ENCODE measurements around the gene ZNHIT1. TPM values are rescaled to one million over a fixed set of nuclear protein-coding genes. Genes with fewer than 3 reads are reported as not detected.

The ZNHIT1 gene
- total and polyA plus RNA-seq, 3 donors from 2014 or later: 48.3 to 58.4 (median 57.8) TPM

- Histone ChIP-seq H3K4me3 (no peak overlapping the region), H3K27me3 (no peaks in the 10 kb centered on the region), H3K36me3 (ENCODE audit: low read depth, missing control alignments) (no peaks in the 10 kb centered on the region), H3K4me1 (peaks cover 13% of the 10 kb centered on the region), H3K27ac (no peak overlapping the region), H3K9me3 (no peaks in the 10 kb centered on the region)
- WGBS, 2 donors: 77 to 85% methylated on average over 12 to 21 of the region's 21 CpGs
- no peak for DNase-seq
- intact Hi-C loops (cut with DNase I; ENCODE audit: low total_unique reads): no loop called here
- no peak for TF ChIP-seq POLR2A (IDR thresholded peaks at IDR 0.05)
- TF ChIP-seq, protein P1, sequence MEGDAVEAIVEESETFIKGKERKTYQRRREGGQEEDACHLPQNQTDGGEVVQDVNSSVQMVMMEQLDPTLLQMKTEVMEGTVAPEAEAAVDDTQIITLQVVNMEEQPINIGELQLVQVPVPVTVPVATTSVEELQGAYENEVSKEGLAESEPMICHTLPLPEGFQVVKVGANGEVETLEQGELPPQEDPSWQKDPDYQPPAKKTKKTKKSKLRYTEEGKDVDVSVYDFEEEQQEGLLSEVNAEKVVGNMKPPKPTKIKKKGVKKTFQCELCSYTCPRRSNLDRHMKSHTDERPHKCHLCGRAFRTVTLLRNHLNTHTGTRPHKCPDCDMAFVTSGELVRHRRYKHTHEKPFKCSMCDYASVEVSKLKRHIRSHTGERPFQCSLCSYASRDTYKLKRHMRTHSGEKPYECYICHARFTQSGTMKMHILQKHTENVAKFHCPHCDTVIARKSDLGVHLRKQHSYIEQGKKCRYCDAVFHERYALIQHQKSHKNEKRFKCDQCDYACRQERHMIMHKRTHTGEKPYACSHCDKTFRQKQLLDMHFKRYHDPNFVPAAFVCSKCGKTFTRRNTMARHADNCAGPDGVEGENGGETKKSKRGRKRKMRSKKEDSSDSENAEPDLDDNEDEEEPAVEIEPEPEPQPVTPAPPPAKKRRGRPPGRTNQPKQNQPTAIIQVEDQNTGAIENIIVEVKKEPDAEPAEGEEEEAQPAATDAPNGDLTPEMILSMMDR (IDR thresholded peaks at IDR 0.05): no peak
Measured at GRCh38 chr7:101233907-101234547, 16.1 kb downstream of the ZNHIT1 start.

GRCh38 chr7:101234636-101235035 lies 16.7 kb downstream of the ZNHIT1 start:
- TF ChIP-seq, protein P1 (IDR thresholded peaks at IDR 0.05): no peak
- TF ChIP-seq POLR2A (IDR thresholded peaks at IDR 0.05): no peak
- intact Hi-C loops (cut with DNase I; ENCODE audit: low total_unique reads): no loop called here
- H3K4me3 ChIP-seq: no peak overlapping the region

DNA sequence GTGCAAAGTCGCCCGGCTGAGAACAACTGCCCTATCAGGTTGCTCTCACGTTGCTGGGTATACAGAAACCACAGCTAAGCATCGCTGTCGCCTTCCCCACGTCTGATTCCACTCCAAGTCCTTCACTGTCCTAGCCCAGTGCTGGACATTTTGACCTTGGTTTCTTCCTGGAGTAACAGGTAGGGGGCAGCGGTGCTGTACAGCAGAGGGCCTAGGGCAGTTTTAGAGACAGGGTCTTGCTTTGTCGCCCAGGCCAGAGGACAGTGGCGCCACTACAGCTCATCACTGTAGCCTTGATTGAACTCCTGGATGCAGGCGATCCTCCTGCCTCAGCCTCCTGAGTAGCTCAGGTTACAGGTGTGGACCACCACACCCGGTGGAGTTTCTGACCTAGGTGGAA lies 17.1 kb downstream of the ZNHIT1 start:
- TF ChIP-seq POLR2A (IDR thresholded peaks at IDR 0.05): no peak
- TF ChIP-seq, protein P1 (IDR thresholded peaks at IDR 0.05): no peak
- 74 to 88% methylated on average over 4 to 11 of the region's 11 CpGs for WGBS, 2 donors
- Histone ChIP-seq H3K36me3 (ENCODE audit: low read depth, missing control alignments) (no peaks in the 10 kb centered on the region), H3K9me3 (no peaks in the 10 kb centered on the region), H3K4me3 (no peak overlapping the region), H3K27ac (no peak overlapping the region), H3K27me3 (no peaks in the 10 kb centered on the region), H3K4me1 (peaks cover 19% of the 10 kb centered on the region)
- no peak for DNase-seq
- intact Hi-C loops (cut with DNase I; ENCODE audit: low total_unique reads): no loop called here

More at GRCh38 chr7:101234636-101235035, 16.7 kb downstream of the ZNHIT1 start:
- WGBS, 2 donors: 83 to 92% methylated on average over 5 of the region's 5 CpGs
- Histone ChIP-seq H3K9me3 (no peaks in the 10 kb centered on the region), H3K4me1 (peaks cover 19% of the 10 kb centered on the region), H3K27me3 (no peaks in the 10 kb centered on the region), H3K36me3 (ENCODE audit: low read depth, missing control alignments) (no peaks in the 10 kb centered on the region), H3K27ac (no peak overlapping the region)
- no peak for DNase-seq

DNA sequence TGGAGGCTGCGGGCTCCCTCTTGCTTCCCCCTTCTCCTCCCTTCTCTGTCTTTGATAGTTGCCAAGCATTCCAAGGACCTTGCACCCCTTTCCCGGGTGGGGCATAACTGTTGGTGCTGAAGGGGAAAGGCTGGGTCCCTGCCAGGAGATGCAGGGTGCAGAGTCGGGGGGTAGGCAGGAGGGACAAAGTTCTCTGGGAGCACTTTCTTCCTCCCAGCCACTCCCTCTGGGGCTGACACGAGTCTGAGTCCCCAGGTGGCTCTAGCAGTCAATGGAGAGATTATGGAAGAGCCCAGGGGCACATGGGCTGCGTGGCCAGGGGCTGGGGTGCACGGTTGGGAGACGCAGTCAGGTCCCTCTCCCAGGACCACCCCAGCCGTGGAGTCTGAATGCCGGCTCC lies 17.6 kb downstream of the ZNHIT1 start:
- no peak for TF ChIP-seq POLR2A (IDR thresholded peaks at IDR 0.05)
- TF ChIP-seq, protein P1 (IDR thresholded peaks at IDR 0.05): no peak
- H3K9me3 ChIP-seq: no peaks in the 10 kb centered on the region
- no peak overlapping the region for H3K4me3 ChIP-seq
- no peak overlapping the region for H3K27ac ChIP-seq
- H3K4me1 ChIP-seq: peaks cover 21% of the 10 kb centered on the region
- no peaks in the 10 kb centered on the region for H3K36me3 ChIP-seq (ENCODE audit: low read depth, missing control alignments)
- DNase-seq: no peak
- intact Hi-C loops (cut with DNase I; ENCODE audit: low total_unique reads): no loop called here
- 67 to 82% methylated on average over 5 to 9 of the region's 9 CpGs for WGBS, 2 donors
- H3K27me3 ChIP-seq: no peaks in the 10 kb centered on the region

- Histone ChIP-seq H3K27ac (no peak overlapping the region), H3K9me3 (no peaks in the 10 kb centered on the region), H3K36me3 (ENCODE audit: low read depth, missing control alignments) (no peaks in the 10 kb centered on the region), H3K4me1 (peaks cover 27% of the 10 kb centered on the region), H3K27me3 (no peaks in the 10 kb centered on the region), H3K4me3 (no peak overlapping the region)
- no peak for TF ChIP-seq POLR2A (IDR thresholded peaks at IDR 0.05)
- TF ChIP-seq, protein P1 (IDR thresholded peaks at IDR 0.05): no peak
- DNase-seq: no peak
- WGBS, 2 donors: 83% methylated on average over 15 to 21 of the region's 21 CpGs
- intact Hi-C loops (cut with DNase I; ENCODE audit: low total_unique reads): no loop called here
Measured at GRCh38 chr7:101236292-101236835, 18.4 kb downstream of the ZNHIT1 start.

Measured in testis (tissue), 3 donors.